Thyroid gland (tissue), 4 donors: ENCODE results near the gene SYTL3.

ENCODE experiments used
- CTCF ChIP-seq, 6 experiments: fragments of 200-600 bp in 3 of 6; fragments of 450-650 bp in 3 of 6; sonication (generic) in 3 of 6; IDR thresholded peaks; one replicate each; pipeline ENCODE4 v1.5.1; 2016 to 2019; ENCODE audit warnings: antibody characterized with exemption in 6 of 6, mild to moderate bottlenecking in 2 of 6, inconsistent platforms in 1 of 6, moderate library complexity in 1 of 6
- POLR2A ChIP-seq, 2 donors: fragments of 450-650 bp; IDR thresholded peaks; one replicate each; pipeline ENCODE4 v1.6.1; 2017; ENCODE audit warnings: antibody characterized with exemption in 2 of 2, mild to moderate bottlenecking in 2 of 2, moderate library complexity in 1 of 2

- no peak for TF ChIP-seq CTCF (IDR thresholded peaks at IDR 0.05)
- no peak for TF ChIP-seq POLR2A (IDR thresholded peaks at IDR 0.05)
These were observed 145.7 kb downstream of the SYTL3 start for GRCh38 chr6:158795516-158795915.
